H1 (cell line): Measurements from ENCODE around the gene ANKH. TPM values are rescaled to one million over a fixed set of nuclear protein-coding genes. Genes with fewer than 3 reads are reported as not detected.

Experiments used
- CTCF ChIA-PET: fragments of 300-600 bp; sonication (Branson Sonifier 250); formaldehyde crosslinking; loops from one replicate; lab custom pipeline; 2021; ENCODE audit not compliant: partially characterized antibody; lab: Charles Lee
- POLR2A ChIA-PET: fragments of 300-600 bp; sonication (Branson Sonifier 250); formaldehyde crosslinking; loops from one replicate; lab custom pipeline; 2021; ENCODE audit warnings: inconsistent platforms; ENCODE audit not compliant: partially characterized antibody; lab: Charles Lee
- DNase-seq, 2 experiments: peaks; one replicate each; pipeline versions ENCODE4 v3.0.0 to v3.0.0-alpha.2; 2010 to 2022; ENCODE audit warnings: low spot score in 2 of 2, low read depth in 1 of 2, mixed read lengths in 1 of 2
- FAIRE-seq: peaks from 2 replicates; lab custom pipeline; 2011; peaks lifted over from hg19 to GRCh38; lab: Jason Lieb, UNC
- H2AFZ ChIP-seq: 2 replicates; pipeline ENCODE4 v1.8.1; 2012; ENCODE audit warnings: low read length, inconsistent platforms
- H2AK5ac ChIP-seq: 2 replicates; pipeline ENCODE4 v1.6.1; 2013; ENCODE audit warnings: low read depth, low read length
- H2BK120ac ChIP-seq: replicated peaks from 2 replicates; pipeline ENCODE3; 2013; ENCODE audit warnings: low read depth, low read length, inconsistent platforms
- H2BK12ac ChIP-seq: 2 replicates; pipeline ENCODE4 v1.6.1; 2013; ENCODE audit warnings: low read depth, low read length
- H2BK15ac ChIP-seq: 2 replicates; pipeline ENCODE4 v1.6.1; 2013; ENCODE audit warnings: low read length
- H2BK20ac ChIP-seq: 2 replicates; pipeline ENCODE4 v1.6.1; 2013; ENCODE audit warnings: low read length
- H2BK5ac ChIP-seq: 2 replicates; pipeline ENCODE4 v1.6.1; 2013; ENCODE audit warnings: low read depth, low read length
- H3K14ac ChIP-seq: 2 replicates; pipeline ENCODE4 v1.6.1; 2013; ENCODE audit warnings: inconsistent platforms; ENCODE audit not compliant: insufficient read length
- H3K18ac ChIP-seq: 2 replicates; pipeline ENCODE4 v1.6.1; 2013; ENCODE audit warnings: low read length; ENCODE audit errors: extremely low read depth
- H3K23ac ChIP-seq: 2 replicates; pipeline ENCODE4 v1.6.1; 2013; ENCODE audit warnings: inconsistent platforms; ENCODE audit not compliant: insufficient read length
- H3K23me2 ChIP-seq: 2 replicates; pipeline ENCODE4 v1.6.1; 2013; ENCODE audit warnings: low read depth, low read length
- H3K27ac ChIP-seq: 2 replicates; pipeline ENCODE4 v1.6.1; 2011; ENCODE audit warnings: low read depth, low read length, inconsistent platforms
- H3K27me3 ChIP-seq, 4 experiments: replicated peaks in 1 of 4; 1 replicate in 1 of 4; 2 replicates in 3 of 4; pipeline versions ENCODE4 v1.6.1 to v1.8.1; 2011 to 2013; ENCODE audit warnings: low read length in 3 of 4, mild to moderate bottlenecking in 3 of 4, inconsistent platforms in 2 of 4, mixed read lengths in 2 of 4, moderate library complexity in 1 of 4; ENCODE audit not compliant: control insufficient read depth in 3 of 4, insufficient read depth in 3 of 4; ENCODE audit errors: extremely low read depth in 1 of 4
- H3K36me3 ChIP-seq, 4 experiments: 2 replicates each; pipeline versions ENCODE4 v1.6.1 to v1.8.1; 2011 to 2013; ENCODE audit warnings: mild to moderate bottlenecking in 4 of 4, low read length in 3 of 4, moderate library complexity in 2 of 4, control low read depth in 1 of 4, inconsistent platforms in 1 of 4; ENCODE audit not compliant: insufficient read depth in 4 of 4, control insufficient read depth in 2 of 4
- H3K4ac ChIP-seq: replicated peaks from 2 replicates; pipeline ENCODE3; 2013; ENCODE audit warnings: low read length, low read depth, mixed read lengths, inconsistent platforms; ENCODE audit not compliant: insufficient read length
- H3K4me1 ChIP-seq, 4 experiments: replicated peaks in 1 of 4; 1 replicate in 1 of 4; 2 replicates in 3 of 4; pipeline versions ENCODE4 v1.6.1 to v1.8.1; 2011 to 2013; ENCODE audit warnings: low read length in 3 of 4, inconsistent platforms in 2 of 4, mixed read lengths in 1 of 4; ENCODE audit not compliant: insufficient read depth in 4 of 4, control insufficient read depth in 3 of 4
- H3K4me2 ChIP-seq, 2 experiments: 2 replicates each; pipeline versions ENCODE4 v1.6.1 to v1.8.1; 2011 to 2013; ENCODE audit warnings: low read depth in 2 of 2, low read length in 2 of 2, control low read depth in 1 of 2, inconsistent platforms in 1 of 2, mild to moderate bottlenecking in 1 of 2; ENCODE audit not compliant: insufficient read depth in 1 of 2
- H3K4me3 ChIP-seq, 4 experiments: fragments of 200-600, 300-600 bp in 1 of 4; sonication (generic), shearing (Covaris generic), sonication (Bioruptor Twin) in 1 of 4; 2 replicates each; pipeline versions ENCODE4 v1.5.1 to v1.8.1; 2011 to 2016; ENCODE audit warnings: low read length in 4 of 4, low read depth in 3 of 4, control low read depth in 2 of 4, inconsistent platforms in 2 of 4, mild to moderate bottlenecking in 2 of 4, mixed read lengths in 1 of 4, moderate library complexity in 1 of 4; ENCODE audit not compliant: insufficient read depth in 2 of 4; ENCODE audit errors: extremely low read depth in 1 of 4
- H3K56ac ChIP-seq: replicated peaks from 2 replicates; pipeline ENCODE3; 2013; ENCODE audit warnings: low read depth, mild to moderate bottlenecking, mixed read lengths, low read length, inconsistent platforms; ENCODE audit not compliant: insufficient read length
- H3K79me1 ChIP-seq: 2 replicates; pipeline ENCODE4 v1.6.1; 2013; ENCODE audit warnings: low read depth, low read length, control low read depth
- H3K79me2 ChIP-seq, 2 experiments: 2 replicates each; pipeline versions ENCODE4 v1.6.1 to v1.8.1; 2012 to 2013; ENCODE audit warnings: low read length in 2 of 2, mild to moderate bottlenecking in 2 of 2, inconsistent platforms in 1 of 2; ENCODE audit not compliant: insufficient read depth in 2 of 2, control insufficient read depth in 1 of 2
- H3K9ac ChIP-seq, 4 experiments: replicated peaks in 1 of 4; 1 replicate in 1 of 4; 2 replicates in 3 of 4; pipeline versions ENCODE4 v1.6.1 to v1.8.1; 2011 to 2013; ENCODE audit warnings: low read depth in 3 of 4, low read length in 3 of 4, control low read depth in 2 of 4, mild to moderate bottlenecking in 2 of 4, moderate library complexity in 2 of 4, inconsistent platforms in 1 of 4; ENCODE audit errors: extremely low read depth in 1 of 4
- H3K9me3 ChIP-seq, 2 experiments: 2 replicates each; pipeline versions ENCODE4 v1.6.1 to v1.8.1; 2012 to 2013; ENCODE audit warnings: mild to moderate bottlenecking in 2 of 2, moderate library complexity in 2 of 2, control low read depth in 1 of 2, inconsistent platforms in 1 of 2, low read depth in 1 of 2, low read length in 1 of 2, mixed read lengths in 1 of 2; ENCODE audit not compliant: insufficient read depth in 2 of 2
- H4K20me1 ChIP-seq, 2 experiments: replicated peaks in 1 of 2; 2 replicates each; pipeline versions ENCODE3 to v1.8.1; 2011 to 2013; ENCODE audit warnings: inconsistent platforms in 2 of 2, low read length in 2 of 2, mild to moderate bottlenecking in 1 of 2; ENCODE audit not compliant: insufficient read depth in 2 of 2, control insufficient read depth in 1 of 2
- H4K5ac ChIP-seq: 2 replicates; pipeline ENCODE4 v1.6.1; 2013; ENCODE audit warnings: low read length, low read depth, mixed read lengths, inconsistent platforms; ENCODE audit not compliant: insufficient read length
- H4K8ac ChIP-seq: 2 replicates; pipeline ENCODE4 v1.8.0; 2013; ENCODE audit warnings: mild to moderate bottlenecking, moderate library complexity, low read length, inconsistent platforms; ENCODE audit not compliant: insufficient read depth; ENCODE audit errors: extremely low read depth
- H4K91ac ChIP-seq: replicated peaks from 2 replicates; pipeline ENCODE3; 2013; ENCODE audit warnings: low read length, mixed read lengths, inconsistent platforms; ENCODE audit not compliant: insufficient read length
- CBX8 ChIP-seq: fragments of 300-800, 300-1000 bp; sonication (generic); IDR thresholded peaks from 2 replicates; pipeline ENCODE4 v1.7.1; 2016; ENCODE audit warnings: low read depth, low read length, borderline replicate concordance
- EGR1 ChIP-seq: IDR thresholded peaks from 2 replicates; pipeline ENCODE4 v1.6.1; 2011; ENCODE audit warnings: low read depth, low read length, borderline replicate concordance
- EZH2 ChIP-seq: fragments of 200-600 bp; sonication (generic); IDR thresholded peaks from 2 replicates; pipeline ENCODE4 v1.7.1; 2012; ENCODE audit warnings: low read depth, mild to moderate bottlenecking, moderate library complexity, low read length, inconsistent platforms; ENCODE audit not compliant: severe bottlenecking
- FOSL1 ChIP-seq: IDR thresholded peaks from 2 replicates; pipeline ENCODE4 v1.6.1; 2011; ENCODE audit warnings: mild to moderate bottlenecking, low read depth, low read length, moderate library complexity; ENCODE audit not compliant: insufficient read depth
- POLR2A ChIP-seq, 2 experiments: IDR thresholded peaks; 1 replicate in 1 of 2; 2 replicates in 1 of 2; pipeline ENCODE4 v1.6.1; 2011; ENCODE audit warnings: low read depth in 2 of 2, low read length in 2 of 2, mild to moderate bottlenecking in 2 of 2; ENCODE audit errors: control extremely low read depth in 1 of 2
- POU5F1 ChIP-seq: IDR thresholded peaks from 2 replicates; pipeline ENCODE4 v1.6.1; 2011; ENCODE audit warnings: low read depth, mild to moderate bottlenecking, low read length, moderate library complexity
- RBBP5 ChIP-seq: IDR thresholded peaks from 2 replicates; pipeline ENCODE4 v1.7.1; 2012; ENCODE audit warnings: low read depth, mild to moderate bottlenecking, inconsistent platforms, low read length, moderate library complexity, borderline replicate concordance
- RNF2 ChIP-seq: fragments of 200-900, 300-1000 bp; sonication (generic); IDR thresholded peaks from 2 replicates; pipeline ENCODE4 v1.7.1; 2016; ENCODE audit warnings: borderline replicate concordance, low read depth, mild to moderate bottlenecking, antibody characterized with exemption, low read length; ENCODE audit not compliant: poor library complexity, severe bottlenecking; ENCODE audit errors: missing control alignments
- RXRA ChIP-seq: IDR thresholded peaks from 2 replicates; pipeline ENCODE4 v1.6.1; 2011; ENCODE audit warnings: low read depth, mild to moderate bottlenecking, low read length, moderate library complexity; ENCODE audit not compliant: insufficient read depth
- SAP30 ChIP-seq: fragments of 300-600 bp; sonication (generic); IDR thresholded peaks from 2 replicates; pipeline ENCODE4 v1.7.1; 2012; ENCODE audit warnings: low read length, moderate library complexity, mild to moderate bottlenecking, inconsistent platforms; ENCODE audit not compliant: insufficient read depth, insufficient replicate concordance
- SIN3A ChIP-seq, 2 experiments: IDR thresholded peaks in 1 of 2; conservative IDR thresholded peaks in 1 of 2; 2 replicates each; pipeline ENCODE4 v1.6.1; 2011 to 2012; ENCODE audit warnings: low read length in 2 of 2, improper control_type of control experiment in 1 of 2, low read depth in 1 of 2, mild to moderate bottlenecking in 1 of 2
- SP1 ChIP-seq: IDR thresholded peaks from 2 replicates; pipeline ENCODE4 v1.6.1; 2011; ENCODE audit warnings: low read depth, low read length
- SRF ChIP-seq: IDR thresholded peaks from 2 replicates; pipeline ENCODE4 v1.6.1; 2011; ENCODE audit warnings: mild to moderate bottlenecking, low read depth, low read length, moderate library complexity
- WGBS, 2 experiments: shearing (Covaris generic) in 1 of 2; methylation state at CpG; one replicate each; pipeline versions ENCODE4 v1.1.6 to v1.1.7; 2013 to 2015; ENCODE audit warnings: low lambda C conversion rate in 2 of 2, mixed read lengths in 2 of 2, inconsistent platforms in 1 of 2, low coverage in 1 of 2, missing lambda C conversion rate in 1 of 2; ENCODE audit not compliant: insufficient replicate concordance in 2 of 2, insufficient coverage in 1 of 2, insufficient read length in 1 of 2; ENCODE audit errors: extremely low coverage in 1 of 2, missing lambda C conversion rate in 1 of 2; 5-methylcytosine and 5-hydroxymethylcytosine counted together
- polyA plus RNA-seq, 7 experiments: library from polyadenylated mRNA; depleted of rRNA in 3 of 7; stranded (reverse) in 5 of 7; unstranded in 2 of 7; fragments of >200 nt in 5 of 7; fragments of 200-250 nt in 2 of 7; gene quantifications; 1 replicate in 5 of 7; 2 replicates in 1 of 7; 4 replicates in 1 of 7; pipeline versions ENCODE4 v1.2.1 to v1.2.3, GENCODE V29; 2011 to 2013; ENCODE audit warnings: missing spikeins in 2 of 7, mixed read lengths in 2 of 7
- total RNA-seq: library from RNA; stranded (reverse); fragmentation: NEBNext Ultra II Directional; extraction: Animal tissue kit (Norgen Biotek cat#: 25700); gene quantifications from 2 replicates; pipeline ENCODE4 v1.2.1, GENCODE V29; 2021
- TF ChIP-seq, protein P1 (sequence below): IDR thresholded peaks from 2 replicates; pipeline ENCODE4 v1.6.1; 2012; ENCODE audit warnings: inconsistent platforms

Gene ANKH
- total and polyA plus RNA-seq, 2 of the 8 experiments (the other 6 are each of a cell fraction or from before 2014, with no cell fraction given) = 5.3 to 13.0 TPM

DNA sequence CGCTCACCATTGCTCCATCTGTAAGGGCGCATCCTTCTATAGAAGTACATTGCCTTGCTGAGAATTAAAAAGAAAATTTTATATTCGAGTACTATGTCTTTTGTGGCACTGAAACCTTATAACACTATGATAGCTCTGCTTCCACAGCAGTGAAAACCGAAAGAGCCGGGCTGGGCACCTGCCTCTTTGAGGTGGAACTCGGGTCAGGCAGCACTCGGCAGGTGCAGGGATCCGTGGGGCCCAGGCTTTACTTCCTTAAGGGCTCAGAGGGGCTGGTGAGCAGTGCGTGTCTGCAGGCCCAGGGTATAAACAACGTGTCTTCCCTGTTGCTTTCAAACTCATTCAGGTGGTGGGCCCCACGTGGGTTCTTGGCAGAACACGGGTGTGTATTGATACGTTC lies 137.2 kb downstream of the ANKH start:
- Histone ChIP-seq H2BK15ac (no peak overlapping the region), H3K79me1 (no peaks in the 10 kb centered on the region), H3K79me2 (no peaks in the 10 kb centered on the region), H2AFZ (no peak overlapping the region), H2AK5ac (no peak overlapping the region), H2BK20ac (no peak overlapping the region), H3K4me3 (no peak overlapping the region), H3K36me3 (no peaks in the 10 kb centered on the region), H3K23ac (no peak overlapping the region), H4K91ac (no peak overlapping the region), H2BK12ac (no peak overlapping the region), H4K20me1 (no peaks in the 10 kb centered on the region), H3K23me2 (no peaks in the 10 kb centered on the region), H3K4me2 (no peak overlapping the region), H3K27me3 (0 out of 7 replicates have a peak, but pooled peaks cover 0 to 2% (median 0%) of the 10 kb centered on the region in 4 experiments), H3K9me3 (no peaks in the 10 kb centered on the region), H3K18ac (no peak overlapping the region), H3K4me1 (peaks cover 0 to 5% (median 1%) of the 10 kb centered on the region in 4 experiments; a peak in 2 of 7 replicates), H4K5ac (no peak overlapping the region), H2BK120ac (no peak overlapping the region), H3K9ac (no peak overlapping the region), H2BK5ac (no peak overlapping the region), H3K14ac (no peak overlapping the region), H3K56ac (no peak overlapping the region), H4K8ac (no peak overlapping the region), H3K4ac (no peak overlapping the region), H3K27ac (no peak overlapping the region)
- ChIA-PET POLR2A (no interaction called here), CTCF (interaction anchor here (1.8 to 2.7 kb wide), 2 partner anchors 10 to 44 kb away, joined by 7 to 9 read pairs; no protein-coding TSS in a partner anchor)
- no peak for DNase-seq
- WGBS, 2 experiments = 94% methylated on average over 13 of the region's 13 CpGs; no CpG with 5 or more reads in 1 of the 2 experiments
- FAIRE-seq = no peak
- TF ChIP-seq, protein P1, sequence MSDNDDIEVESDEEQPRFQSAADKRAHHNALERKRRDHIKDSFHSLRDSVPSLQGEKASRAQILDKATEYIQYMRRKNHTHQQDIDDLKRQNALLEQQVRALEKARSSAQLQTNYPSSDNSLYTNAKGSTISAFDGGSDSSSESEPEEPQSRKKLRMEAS = no peak
- TF ChIP-seq POU5F1 (no peak), RXRA (no peak), CBX8 (no peak), RNF2 (no peak), SAP30 (no peak), RBBP5 (no peak), SIN3A (conservative IDR thresholded peaks at IDR 0.05 in 1 of 2, IDR thresholded peaks at IDR 0.05 in 1 of 2; ENCODE audit: low read depth in 1 of 2, low read length in 2 of 2) (no peak), EZH2 (no peak), SRF (no peak), FOSL1 (no peak), SP1 (no peak), EGR1 (no peak), POLR2A (IDR thresholded peaks at IDR 0.05; ENCODE audit: control extremely low read depth in 1 of 2, low read depth in 2 of 2, low read length in 2 of 2) (no peak)
